ENCODE data around the gene LEKR1. TPM values are rescaled to one million over a fixed set of nuclear protein-coding genes. Genes with fewer than 3 reads are reported as not detected.
"Not testable (repeated sequence)": the region's sequence is repeated elsewhere in the genome, so short reads cannot be mapped to it uniquely, and the experiment has no call there.

The LEKR1 gene
- total and polyA plus RNA-seq, 8 donors = 0.76 to 3.8 (median 2.1) TPM

GRCh38 chr3:156902916-156903315 is 76.8 kb downstream of the LEKR1 start:
- no peaks in the 10 kb centered on the region for H3K4me1 ChIP-seq
- no peaks in the 10 kb centered on the region for H3K9me3 ChIP-seq
- no peak for DNase-seq
- no peaks in the 10 kb centered on the region for H3K36me3 ChIP-seq
- H3K27me3 ChIP-seq = no peaks in the 10 kb centered on the region
- no peak for TF ChIP-seq CTCF (IDR thresholded peaks at IDR 0.05)
- intact Hi-C loops (cut with DNase I) = no loop called here
- no peak overlapping the region for H3K27ac ChIP-seq
- no peak for ATAC-seq
- H3K4me3 ChIP-seq = no peak overlapping the region

- TF ChIP-seq CTCF (IDR thresholded peaks at IDR 0.05) = no peak
- Histone ChIP-seq H3K9me3 (no peaks in the 10 kb centered on the region), H3K27me3 (no peaks in the 10 kb centered on the region), H3K4me1 (no peaks in the 10 kb centered on the region), H3K27ac (no peak overlapping the region), H3K4me3 (no peak overlapping the region), H3K36me3 (no peaks in the 10 kb centered on the region)
- no peak for ATAC-seq
- DNase-seq = no peak
- intact Hi-C loops (cut with DNase I) = no loop called here
Measured at GRCh38 chr3:156906275-156906674, 80.1 kb downstream of the LEKR1 start.

- DNase-seq (no peak), ATAC-seq (no peak)
- H3K9me3 ChIP-seq = no peaks in the 10 kb centered on the region
- no peaks in the 10 kb centered on the region for H3K36me3 ChIP-seq
- no peak for TF ChIP-seq CTCF (IDR thresholded peaks at IDR 0.05)
- no peaks in the 10 kb centered on the region for H3K27me3 ChIP-seq
- H3K27ac ChIP-seq = no peak overlapping the region
- H3K4me1 ChIP-seq = no peaks in the 10 kb centered on the region
- H3K4me3 ChIP-seq = no peak overlapping the region
- intact Hi-C loops (cut with DNase I) = no loop called here
Measured at GRCh38 chr3:156908398-156908797, 82.2 kb downstream of the LEKR1 start.

GRCh38 chr3:156910022-156910421 is 83.9 kb downstream of the LEKR1 start:
- Histone ChIP-seq H3K36me3 (no peaks in the 10 kb centered on the region), H3K9me3 (peaks cover 0 to 3% of the 10 kb centered on the region in 2 donors), H3K4me3 (no peak overlapping the region), H3K27me3 (no peaks in the 10 kb centered on the region), H3K4me1 (no peaks in the 10 kb centered on the region), H3K27ac (no peak overlapping the region)
- TF ChIP-seq CTCF (IDR thresholded peaks at IDR 0.05) = no peak
- intact Hi-C loops (cut with DNase I) = no loop called here
- no peak for ATAC-seq
- DNase-seq = no peak

- H3K4me3 ChIP-seq; H3K9me3 ChIP-seq; H3K27me3 ChIP-seq; H3K27ac ChIP-seq; H3K4me1 ChIP-seq; DNase-seq; intact Hi-C loops (cut with DNase I); H3K36me3 ChIP-seq; ATAC-seq: not testable (repeated sequence)
Measured at GRCh38 chr3:156910831-156911230, 84.7 kb downstream of the LEKR1 start.

GRCh38 chr3:156914300-156914699 is 88.1 kb downstream of the LEKR1 start:
- intact Hi-C loops (cut with DNase I) = not testable (repeated sequence)

More at GRCh38 chr3:156914300-156914699, 88.1 kb downstream of the LEKR1 start:
- H3K36me3 ChIP-seq, H3K27me3 ChIP-seq, H3K4me1 ChIP-seq, H3K9me3 ChIP-seq, H3K4me3 ChIP-seq, DNase-seq, ATAC-seq, H3K27ac ChIP-seq: not testable (repeated sequence)

Measured in left lung (tissue), 10 donors.